ENCODE data around the gene DAB2IP. TPM values are rescaled to one million over a fixed set of nuclear protein-coding genes. Genes with fewer than 3 reads are reported as not detected.
A peak's percentile ranks its signal among the peaks of the same experiment; 100 is the strongest.

DAB2IP gene
- total RNA-seq, 1 experiment from 2014 or later: 52.6 TPM

DNA sequence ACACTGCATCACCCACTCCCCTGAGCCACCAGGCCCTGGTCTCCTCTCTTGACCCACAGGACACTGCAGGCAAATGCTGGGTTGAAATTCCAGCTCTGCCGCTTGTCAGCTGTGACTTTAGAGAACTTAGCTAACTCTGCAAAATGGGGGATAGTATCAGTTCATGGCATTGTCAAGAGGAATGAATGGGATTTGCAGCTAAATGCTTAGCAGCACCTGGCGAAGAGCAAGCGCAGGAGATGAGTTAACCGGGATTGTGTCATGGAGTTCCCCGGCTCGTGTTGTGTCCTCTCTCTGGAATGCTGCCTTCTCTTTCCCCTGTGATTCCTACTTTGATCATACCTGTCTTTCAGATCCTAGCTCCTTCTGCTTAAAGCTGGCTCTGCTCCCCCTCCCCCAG, 67.1 kb downstream of the DAB2IP start:
- H3K4me1 Mint-ChIP-seq: peaks cover 55% of the 10 kb centered on the region

GRCh38 chr9:121720311-121721057, 69.0 kb downstream of the DAB2IP start:
- Mint-ChIP-seq H3K4me1 (peaks cover 67% of the 10 kb centered on the region), H3K27ac (peak overlapping the region; percentile 60; the same call in 1 of the 2 replicates), H3K27me3 (ENCODE audit: low read depth) (no peaks in the 10 kb centered on the region), H3K4me3 (no peak overlapping the region), H3K9me3 (no peaks in the 10 kb centered on the region), H3K36me3 (no peaks in the 10 kb centered on the region)
- TF ChIP-seq ZNF423 (CRISPR knock-in tag; IDR thresholded peaks at IDR 0.05): peak; percentile 6; the same call in 1 of the 2 replicates
- no peak for TF ChIP-seq ZNF425 (CRISPR knock-in tag; conservative IDR thresholded peaks at IDR 0.05)
- ChIA-PET POLR2A (no interaction called here), CTCF (interaction anchor here (0.6 to 6.9 kb wide), 10 partner anchors 8 to 211 kb away, joined by 3 to 44 read pairs (median 4); no protein-coding TSS in a partner anchor)
- DNase-seq (ENCODE audit: low spot score): no peak
- ATAC-seq: 0 out of 2 replicates have a peak, but pooled peaks have one; percentile 6

More for the DNA sequence above, 67.1 kb downstream of the DAB2IP start:
- TF ChIP-seq NFE2L1 (CRISPR knock-in tag; IDR thresholded peaks at IDR 0.05) (no peak), CREB1 (CRISPR knock-in tag; IDR thresholded peaks at IDR 0.05) (no peak), ATF3 (CRISPR knock-in tag; conservative IDR thresholded peaks at IDR 0.05) (no peak), CTCF (IDR thresholded peaks at IDR 0.05) (no peak), ZNF423 (CRISPR knock-in tag; IDR thresholded peaks at IDR 0.05) (no peak), ZNF416 (CRISPR knock-in tag; IDR thresholded peaks at IDR 0.05) (no peak)
- TF ChIP-seq, protein P1, sequence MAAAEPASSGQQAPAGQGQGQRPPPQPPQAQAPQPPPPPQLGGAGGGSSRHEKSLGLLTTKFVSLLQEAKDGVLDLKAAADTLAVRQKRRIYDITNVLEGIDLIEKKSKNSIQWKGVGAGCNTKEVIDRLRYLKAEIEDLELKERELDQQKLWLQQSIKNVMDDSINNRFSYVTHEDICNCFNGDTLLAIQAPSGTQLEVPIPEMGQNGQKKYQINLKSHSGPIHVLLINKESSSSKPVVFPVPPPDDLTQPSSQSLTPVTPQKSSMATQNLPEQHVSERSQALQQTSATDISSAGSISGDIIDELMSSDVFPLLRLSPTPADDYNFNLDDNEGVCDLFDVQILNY (CRISPR knock-in tag; IDR thresholded peaks at IDR 0.05): no peak
- TF ChIP-seq, protein P2, sequence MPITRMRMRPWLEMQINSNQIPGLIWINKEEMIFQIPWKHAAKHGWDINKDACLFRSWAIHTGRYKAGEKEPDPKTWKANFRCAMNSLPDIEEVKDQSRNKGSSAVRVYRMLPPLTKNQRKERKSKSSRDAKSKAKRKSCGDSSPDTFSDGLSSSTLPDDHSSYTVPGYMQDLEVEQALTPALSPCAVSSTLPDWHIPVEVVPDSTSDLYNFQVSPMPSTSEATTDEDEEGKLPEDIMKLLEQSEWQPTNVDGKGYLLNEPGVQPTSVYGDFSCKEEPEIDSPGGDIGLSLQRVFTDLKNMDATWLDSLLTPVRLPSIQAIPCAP (CRISPR knock-in tag; IDR thresholded peaks at IDR 0.05): no peak
- TF ChIP-seq, protein P3, sequence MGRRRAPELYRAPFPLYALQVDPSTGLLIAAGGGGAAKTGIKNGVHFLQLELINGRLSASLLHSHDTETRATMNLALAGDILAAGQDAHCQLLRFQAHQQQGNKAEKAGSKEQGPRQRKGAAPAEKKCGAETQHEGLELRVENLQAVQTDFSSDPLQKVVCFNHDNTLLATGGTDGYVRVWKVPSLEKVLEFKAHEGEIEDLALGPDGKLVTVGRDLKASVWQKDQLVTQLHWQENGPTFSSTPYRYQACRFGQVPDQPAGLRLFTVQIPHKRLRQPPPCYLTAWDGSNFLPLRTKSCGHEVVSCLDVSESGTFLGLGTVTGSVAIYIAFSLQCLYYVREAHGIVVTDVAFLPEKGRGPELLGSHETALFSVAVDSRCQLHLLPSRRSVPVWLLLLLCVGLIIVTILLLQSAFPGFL (CRISPR knock-in tag; IDR thresholded peaks at IDR 0.05; ENCODE audit: borderline replicate concordance): no peak
- Mint-ChIP-seq H3K27ac (peak overlapping the region; percentile 45; the same call in 1 of the 2 replicates), H3K36me3 (0 out of 2 replicates have a peak, but pooled peaks cover 3% of the 10 kb centered on the region), H3K4me3 (no peak overlapping the region), H3K9me3 (no peaks in the 10 kb centered on the region), H3K27me3 (ENCODE audit: low read depth) (no peaks in the 10 kb centered on the region)
- DNase-seq (ENCODE audit: low spot score) (no peak), ATAC-seq (no peak)
- POLR2A ChIA-PET: interaction anchor here (1.6 kb wide), 1 partner anchor 17 kb away, joined by 4 read pairs; no protein-coding TSS in a partner anchor
- CTCF ChIA-PET: interaction anchor here (0.7 to 6.9 kb wide), 12 partner anchors 9 to 270 kb away, joined by 3 to 44 read pairs (median 5); no protein-coding TSS in a partner anchor

DNA sequence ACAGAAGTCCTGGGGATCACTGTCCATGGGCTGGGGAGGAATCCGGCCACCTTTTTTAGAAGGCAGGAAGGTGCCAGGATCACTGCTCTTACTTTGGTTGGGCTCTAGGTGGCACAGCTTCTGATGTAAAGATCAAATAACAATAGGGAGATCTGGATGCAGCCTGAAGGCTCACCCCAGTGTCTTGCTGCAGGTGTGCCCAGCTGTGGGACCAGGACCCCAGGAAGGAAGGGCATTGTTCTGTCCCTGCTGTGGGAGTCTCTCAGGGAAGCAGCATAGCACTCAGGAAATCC, 69.6 kb downstream of the DAB2IP start:
- Mint-ChIP-seq H3K9me3 (no peaks in the 10 kb centered on the region), H3K27ac (no peak overlapping the region), H3K27me3 (ENCODE audit: low read depth) (no peaks in the 10 kb centered on the region), H3K4me3 (no peak overlapping the region), H3K4me1 (peaks cover 72% of the 10 kb centered on the region), H3K36me3 (no peaks in the 10 kb centered on the region)
- TF ChIP-seq, protein P4, sequence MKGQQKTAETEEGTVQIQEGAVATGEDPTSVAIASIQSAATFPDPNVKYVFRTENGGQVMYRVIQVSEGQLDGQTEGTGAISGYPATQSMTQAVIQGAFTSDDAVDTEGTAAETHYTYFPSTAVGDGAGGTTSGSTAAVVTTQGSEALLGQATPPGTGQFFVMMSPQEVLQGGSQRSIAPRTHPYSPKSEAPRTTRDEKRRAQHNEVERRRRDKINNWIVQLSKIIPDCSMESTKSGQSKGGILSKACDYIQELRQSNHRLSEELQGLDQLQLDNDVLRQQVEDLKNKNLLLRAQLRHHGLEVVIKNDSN (CRISPR knock-in tag; IDR thresholded peaks at IDR 0.05): no peak
- TF ChIP-seq, protein P5, sequence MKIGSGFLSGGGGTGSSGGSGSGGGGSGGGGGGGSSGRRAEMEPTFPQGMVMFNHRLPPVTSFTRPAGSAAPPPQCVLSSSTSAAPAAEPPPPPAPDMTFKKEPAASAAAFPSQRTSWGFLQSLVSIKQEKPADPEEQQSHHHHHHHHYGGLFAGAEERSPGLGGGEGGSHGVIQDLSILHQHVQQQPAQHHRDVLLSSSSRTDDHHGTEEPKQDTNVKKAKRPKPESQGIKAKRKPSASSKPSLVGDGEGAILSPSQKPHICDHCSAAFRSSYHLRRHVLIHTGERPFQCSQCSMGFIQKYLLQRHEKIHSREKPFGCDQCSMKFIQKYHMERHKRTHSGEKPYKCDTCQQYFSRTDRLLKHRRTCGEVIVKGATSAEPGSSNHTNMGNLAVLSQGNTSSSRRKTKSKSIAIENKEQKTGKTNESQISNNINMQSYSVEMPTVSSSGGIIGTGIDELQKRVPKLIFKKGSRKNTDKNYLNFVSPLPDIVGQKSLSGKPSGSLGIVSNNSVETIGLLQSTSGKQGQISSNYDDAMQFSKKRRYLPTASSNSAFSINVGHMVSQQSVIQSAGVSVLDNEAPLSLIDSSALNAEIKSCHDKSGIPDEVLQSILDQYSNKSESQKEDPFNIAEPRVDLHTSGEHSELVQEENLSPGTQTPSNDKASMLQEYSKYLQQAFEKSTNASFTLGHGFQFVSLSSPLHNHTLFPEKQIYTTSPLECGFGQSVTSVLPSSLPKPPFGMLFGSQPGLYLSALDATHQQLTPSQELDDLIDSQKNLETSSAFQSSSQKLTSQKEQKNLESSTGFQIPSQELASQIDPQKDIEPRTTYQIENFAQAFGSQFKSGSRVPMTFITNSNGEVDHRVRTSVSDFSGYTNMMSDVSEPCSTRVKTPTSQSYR (CRISPR knock-in tag; IDR thresholded peaks at IDR 0.05): no peak
- DNase-seq (ENCODE audit: low spot score) (no peak), ATAC-seq (peak; percentile 35)
- CTCF ChIA-PET: interaction anchor here (0.6 to 6.9 kb wide), 11 partner anchors 8 to 212 kb away, joined by 3 to 44 read pairs (median 5); no protein-coding TSS in a partner anchor
- POLR2A ChIA-PET: no interaction called here
